Activated naive CD4-positive, alpha-beta T cell treated with anti-CD3 and anti-CD28 coated beads, Interleukin-2, amount 10 ng/mL, durations not matched to agents 7 days and 5 days (primary cell): ENCODE data around the gene LPP.

Experiments
- CTCF ChIA-PET: fragments of 350-600 bp; sonication (Branson Sonifier 250); formaldehyde crosslinking; loops from one replicate; lab custom pipeline; 2021; ENCODE audit warnings: antibody characterized with exemption; lab: Charles Lee
- DNase-seq: peaks from one replicate; pipeline ENCODE4 v3.0.0-alpha.2; 2020
- H3K27ac Mint-ChIP-seq: one replicate; pipeline ENCODE4 v1.8.0; 2021; ENCODE audit warnings: mild to moderate bottlenecking, moderate library complexity, mixed read lengths
- H3K27me3 Mint-ChIP-seq: one replicate; pipeline ENCODE4 v1.8.0; 2021; ENCODE audit warnings: mild to moderate bottlenecking, mixed read lengths
- H3K36me3 Mint-ChIP-seq: one replicate; pipeline ENCODE4 v1.8.0; 2021; ENCODE audit warnings: mixed read lengths
- H3K4me1 Mint-ChIP-seq: one replicate; pipeline ENCODE4 v1.8.0; 2021; ENCODE audit warnings: mixed read lengths
- H3K4me3 Mint-ChIP-seq: one replicate; pipeline ENCODE4 v1.8.0; 2021; ENCODE audit warnings: mild to moderate bottlenecking, moderate library complexity, mixed read lengths
- H3K9me3 Mint-ChIP-seq: one replicate; pipeline ENCODE4 v1.8.0; 2021; ENCODE audit warnings: mixed read lengths

The LPP gene

GRCh38 chr3:188487652-188488051 lies 333.7 kb downstream of the LPP start:
- peaks cover 37% of the 10 kb centered on the region for H3K36me3 Mint-ChIP-seq
- CTCF ChIA-PET: no interaction called here
- H3K4me1 Mint-ChIP-seq: no peaks in the 10 kb centered on the region
- H3K27me3 Mint-ChIP-seq: no peaks in the 10 kb centered on the region
- H3K4me3 Mint-ChIP-seq: no peak overlapping the region
- H3K9me3 Mint-ChIP-seq: no peaks in the 10 kb centered on the region
- H3K27ac Mint-ChIP-seq: no peak overlapping the region
- no peak for DNase-seq

DNA sequence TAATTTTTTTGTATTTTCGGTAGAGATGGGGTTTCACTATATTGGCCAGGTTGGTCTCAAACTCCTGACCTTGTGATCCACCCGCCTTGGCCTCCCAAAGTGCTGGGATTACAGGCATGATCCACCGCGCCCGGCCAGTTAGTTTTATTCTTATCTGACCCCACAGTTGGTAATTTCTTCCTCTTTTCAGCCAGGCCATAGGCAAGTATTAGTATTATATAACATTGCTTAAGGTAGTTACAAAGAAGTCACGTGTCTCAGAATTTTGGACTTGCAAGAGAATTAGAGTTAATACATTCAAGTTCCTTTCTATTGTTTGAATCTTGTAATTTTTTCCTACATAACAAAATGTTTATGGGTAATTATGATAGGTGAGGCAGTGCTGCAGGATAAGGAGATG lies 334.8 kb downstream of the LPP start:
- no peak overlapping the region for H3K4me3 Mint-ChIP-seq
- H3K36me3 Mint-ChIP-seq: peaks cover 38% of the 10 kb centered on the region
- no peaks in the 10 kb centered on the region for H3K9me3 Mint-ChIP-seq
- no peaks in the 10 kb centered on the region for H3K27me3 Mint-ChIP-seq
- H3K27ac Mint-ChIP-seq: no peak overlapping the region
- no peaks in the 10 kb centered on the region for H3K4me1 Mint-ChIP-seq
- CTCF ChIA-PET: no interaction called here
- no peak for DNase-seq

DNA sequence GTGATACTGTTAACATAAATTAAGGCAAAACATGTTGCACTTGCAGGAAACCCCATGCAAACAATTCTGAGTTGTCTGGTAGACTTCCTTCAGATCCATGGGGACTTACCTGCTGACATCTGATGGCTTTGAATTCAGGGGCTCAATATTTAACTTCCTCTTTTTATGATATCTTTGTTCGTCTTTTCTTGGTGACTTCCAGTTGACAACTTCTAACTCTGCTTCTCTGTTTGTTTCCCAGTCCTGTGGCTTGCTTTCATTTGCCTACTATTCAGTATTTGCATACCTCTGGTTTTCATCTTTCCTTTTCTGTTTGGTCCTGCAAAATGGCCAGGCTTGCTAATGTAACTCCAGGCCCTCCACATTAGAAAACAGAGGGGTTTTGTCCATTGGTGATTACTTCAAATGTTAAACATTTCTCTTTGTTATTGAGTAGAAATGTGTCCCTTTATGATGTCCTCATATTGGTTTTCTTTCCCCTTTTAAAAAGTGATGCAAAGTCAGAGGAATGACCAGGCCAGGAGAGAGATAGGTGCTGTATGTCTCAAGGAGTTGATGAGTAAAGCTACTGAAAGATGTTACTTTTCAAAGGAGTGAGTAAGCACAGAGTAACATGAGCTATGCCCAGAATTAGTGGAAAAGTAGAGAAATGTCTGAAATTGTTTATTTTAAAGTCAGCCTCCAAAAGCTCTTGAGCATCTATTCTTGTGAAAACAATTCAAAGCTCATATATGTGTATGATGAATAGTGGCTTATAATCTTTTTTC lies 335.9 kb downstream of the LPP start:
- peaks cover 29% of the 10 kb centered on the region for H3K36me3 Mint-ChIP-seq
- H3K4me3 Mint-ChIP-seq: no peak overlapping the region

DNA sequence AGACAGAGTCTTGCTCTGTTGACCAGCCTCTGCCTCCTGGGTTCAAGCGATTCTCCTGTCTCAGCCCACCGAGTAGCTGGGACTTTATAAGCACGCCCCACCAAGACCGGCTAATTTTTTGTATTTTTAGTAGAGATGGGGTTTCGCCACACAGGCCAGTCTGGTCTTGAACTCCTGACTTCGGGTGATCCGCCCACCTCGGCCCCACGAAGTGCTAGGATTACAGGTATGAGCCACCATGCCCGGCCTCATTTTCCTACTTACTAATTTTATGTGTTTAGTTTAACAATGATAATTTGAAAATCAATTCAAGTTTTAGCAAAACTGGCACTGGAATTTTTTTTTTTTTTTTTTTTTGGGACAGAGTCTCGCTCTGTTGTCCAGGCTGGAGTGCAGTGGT lies 336.5 kb downstream of the LPP start:
- Mint-ChIP-seq H3K4me1 (no peaks in the 10 kb centered on the region), H3K27ac (no peak overlapping the region), H3K4me3 (no peak overlapping the region), H3K36me3 (peaks cover 25% of the 10 kb centered on the region), H3K27me3 (no peaks in the 10 kb centered on the region), H3K9me3 (no peaks in the 10 kb centered on the region)
- DNase-seq: no peak
- CTCF ChIA-PET: interaction anchor here (0.6 kb wide), 1 partner anchor 109 kb away, joined by 3 read pairs; no protein-coding TSS in a partner anchor

More for the DNA sequence above, 335.9 kb downstream of the LPP start:
- Mint-ChIP-seq H3K9me3 (no peaks in the 10 kb centered on the region), H3K27ac (no peak overlapping the region), H3K4me1 (no peaks in the 10 kb centered on the region), H3K27me3 (no peaks in the 10 kb centered on the region)
- CTCF ChIA-PET: interaction anchor here (0.6 kb wide), 1 partner anchor 110 kb away, joined by 3 read pairs; no protein-coding TSS in a partner anchor
- DNase-seq: no peak

GRCh38 chr3:188491276-188491687 lies 337.3 kb downstream of the LPP start:
- no peak for DNase-seq
- Mint-ChIP-seq H3K36me3 (peaks cover 22% of the 10 kb centered on the region), H3K4me3 (no peak overlapping the region), H3K27ac (no peak overlapping the region), H3K4me1 (no peaks in the 10 kb centered on the region), H3K9me3 (no peaks in the 10 kb centered on the region), H3K27me3 (no peaks in the 10 kb centered on the region)
- CTCF ChIA-PET: no interaction called here

- CTCF ChIA-PET: no interaction called here
- Mint-ChIP-seq H3K4me3 (no peak overlapping the region), H3K9me3 (peaks cover 3% of the 10 kb centered on the region), H3K4me1 (no peaks in the 10 kb centered on the region), H3K27ac (no peak overlapping the region), H3K36me3 (peaks cover 10% of the 10 kb centered on the region), H3K27me3 (no peaks in the 10 kb centered on the region)
- DNase-seq: no peak
Observed at GRCh38 chr3:188496390-188496789, 342.4 kb downstream of the LPP start.

GRCh38 chr3:188497021-188497420 lies 343.1 kb downstream of the LPP start:
- DNase-seq: no peak
- Mint-ChIP-seq H3K9me3 (peaks cover 5% of the 10 kb centered on the region), H3K36me3 (peaks cover 9% of the 10 kb centered on the region), H3K4me3 (no peak overlapping the region), H3K27me3 (no peaks in the 10 kb centered on the region), H3K4me1 (no peaks in the 10 kb centered on the region), H3K27ac (no peak overlapping the region)
- CTCF ChIA-PET: no interaction called here

DNA sequence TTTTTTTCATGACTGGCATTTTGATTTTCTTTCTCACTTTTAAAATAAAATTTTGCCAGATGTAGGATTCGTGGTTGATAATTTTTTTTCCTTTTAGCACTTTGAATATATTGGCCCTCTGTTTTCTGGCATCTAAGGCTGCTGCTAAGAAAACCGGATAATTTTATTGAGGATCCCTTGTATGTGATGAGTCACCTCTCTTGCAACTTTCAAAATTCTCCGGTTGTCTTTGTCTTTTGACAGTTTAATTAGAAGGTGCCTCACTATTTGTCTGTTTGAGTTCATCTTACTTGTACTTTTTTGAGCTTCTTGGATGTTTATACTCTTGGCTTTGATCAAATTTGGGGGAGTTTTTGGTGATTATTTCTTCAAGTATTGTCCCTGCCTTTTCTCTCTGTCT lies 349.7 kb downstream of the LPP start:
- H3K36me3 Mint-ChIP-seq: peaks cover 38% of the 10 kb centered on the region
- no peak for DNase-seq
- peaks cover 29% of the 10 kb centered on the region for H3K9me3 Mint-ChIP-seq
- no peaks in the 10 kb centered on the region for H3K27me3 Mint-ChIP-seq
- H3K27ac Mint-ChIP-seq: no peak overlapping the region
- CTCF ChIA-PET: interaction anchor here (0.6 kb wide), 1 partner anchor 69 kb away, joined by 4 read pairs; no protein-coding TSS in a partner anchor
- peaks cover 12% of the 10 kb centered on the region for H3K4me1 Mint-ChIP-seq
- no peak overlapping the region for H3K4me3 Mint-ChIP-seq

DNA sequence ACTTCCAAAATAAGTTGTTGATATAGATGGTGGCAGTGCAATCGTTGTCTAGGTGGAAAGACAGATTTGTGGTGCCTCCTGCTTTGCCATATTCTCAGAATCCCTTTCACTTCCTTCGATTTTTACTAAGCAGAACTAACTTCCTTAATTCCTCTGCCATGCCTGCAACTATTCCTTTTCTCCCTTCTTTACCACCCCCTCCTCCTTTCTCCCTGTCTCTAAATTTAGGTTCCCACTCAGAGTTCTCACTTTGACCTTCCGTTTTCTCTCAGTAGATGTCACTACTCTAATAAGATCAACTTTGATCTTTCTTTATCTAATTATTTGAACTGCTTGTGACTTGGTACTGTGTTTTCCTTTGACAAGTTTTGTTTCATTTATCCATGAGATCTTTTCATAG lies 351.2 kb downstream of the LPP start:
- Mint-ChIP-seq H3K27ac (no peak overlapping the region), H3K4me1 (peaks cover 12% of the 10 kb centered on the region), H3K9me3 (peaks cover 29% of the 10 kb centered on the region), H3K4me3 (no peak overlapping the region), H3K27me3 (no peaks in the 10 kb centered on the region), H3K36me3 (peaks cover 39% of the 10 kb centered on the region)
- no peak for DNase-seq
- CTCF ChIA-PET: no interaction called here

DNA sequence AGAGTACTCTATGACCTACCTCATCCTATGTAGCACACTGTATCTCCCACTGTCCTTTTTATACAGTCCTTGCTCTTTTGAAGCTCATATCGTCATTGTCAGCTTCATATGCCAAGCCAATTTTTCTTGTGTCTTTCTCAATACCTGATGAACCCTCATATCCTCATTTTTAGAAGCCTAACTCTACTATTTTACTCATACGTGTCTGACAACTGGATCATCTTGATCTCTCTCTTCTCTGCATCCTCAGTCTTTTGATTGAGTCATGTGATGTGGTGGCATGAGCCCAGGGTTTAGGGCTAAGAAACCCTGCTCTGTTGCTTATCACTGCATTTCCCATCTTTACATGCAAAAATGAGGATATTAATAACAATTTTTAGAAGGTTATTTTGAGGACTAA lies 352.0 kb downstream of the LPP start:
- H3K9me3 Mint-ChIP-seq: peaks cover 29% of the 10 kb centered on the region
- H3K27ac Mint-ChIP-seq: no peak overlapping the region
- H3K36me3 Mint-ChIP-seq: peaks cover 40% of the 10 kb centered on the region
- no peaks in the 10 kb centered on the region for H3K27me3 Mint-ChIP-seq
- peaks cover 12% of the 10 kb centered on the region for H3K4me1 Mint-ChIP-seq
- H3K4me3 Mint-ChIP-seq: no peak overlapping the region
- CTCF ChIA-PET: no interaction called here
- no peak for DNase-seq

GRCh38 chr3:188506446-188506845 lies 352.5 kb downstream of the LPP start:
- no peak overlapping the region for H3K4me3 Mint-ChIP-seq
- CTCF ChIA-PET: no interaction called here
- peaks cover 38% of the 10 kb centered on the region for H3K36me3 Mint-ChIP-seq

GRCh38 chr3:188507244-188507720 lies 353.3 kb downstream of the LPP start:
- peaks cover 22% of the 10 kb centered on the region for H3K9me3 Mint-ChIP-seq
- H3K36me3 Mint-ChIP-seq: peaks cover 35% of the 10 kb centered on the region
- peaks cover 12% of the 10 kb centered on the region for H3K4me1 Mint-ChIP-seq
- no peak overlapping the region for H3K4me3 Mint-ChIP-seq
- CTCF ChIA-PET: no interaction called here
- H3K27ac Mint-ChIP-seq: peak overlapping the region; percentile 1
- no peaks in the 10 kb centered on the region for H3K27me3 Mint-ChIP-seq
- DNase-seq: no peak

More at GRCh38 chr3:188506446-188506845, 352.5 kb downstream of the LPP start:
- no peaks in the 10 kb centered on the region for H3K27me3 Mint-ChIP-seq
- H3K9me3 Mint-ChIP-seq: peaks cover 26% of the 10 kb centered on the region
- no peak overlapping the region for H3K27ac Mint-ChIP-seq
- H3K4me1 Mint-ChIP-seq: peaks cover 12% of the 10 kb centered on the region
- no peak for DNase-seq

- Mint-ChIP-seq H3K36me3 (peaks cover 32% of the 10 kb centered on the region), H3K4me3 (no peak overlapping the region), H3K27me3 (no peaks in the 10 kb centered on the region), H3K4me1 (peaks cover 12% of the 10 kb centered on the region), H3K27ac (no peak overlapping the region), H3K9me3 (peaks cover 19% of the 10 kb centered on the region)
- CTCF ChIA-PET: no interaction called here
- no peak for DNase-seq
Observed at GRCh38 chr3:188508454-188508853, 354.5 kb downstream of the LPP start.

DNA sequence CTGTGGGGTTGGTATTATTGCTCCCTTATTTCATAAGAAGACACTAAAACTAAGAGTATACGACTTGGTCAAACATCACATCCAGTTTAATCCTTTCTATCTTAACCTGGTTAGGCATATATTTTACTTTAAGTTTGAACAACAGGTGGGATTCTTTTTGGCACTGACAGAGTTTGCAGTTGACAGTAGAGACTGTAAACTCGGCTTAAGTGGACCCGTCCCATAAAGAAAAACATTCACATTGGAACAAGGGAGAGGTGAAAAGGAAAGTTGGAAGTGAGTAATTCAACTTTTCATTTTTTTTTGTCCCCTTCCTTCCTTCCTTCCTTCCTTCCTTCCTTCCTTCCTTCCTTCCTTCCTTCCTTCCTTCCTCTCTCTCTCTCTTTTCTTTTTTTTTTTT lies 355.4 kb downstream of the LPP start:
- Mint-ChIP-seq H3K4me1 (peaks cover 12% of the 10 kb centered on the region), H3K27ac (no peak overlapping the region), H3K9me3 (peaks cover 11% of the 10 kb centered on the region), H3K36me3 (peaks cover 24% of the 10 kb centered on the region), H3K4me3 (no peak overlapping the region), H3K27me3 (no peaks in the 10 kb centered on the region)
- DNase-seq: no peak
- CTCF ChIA-PET: no interaction called here

- H3K27me3 Mint-ChIP-seq: no peaks in the 10 kb centered on the region
- peaks cover 5% of the 10 kb centered on the region for H3K9me3 Mint-ChIP-seq
- H3K36me3 Mint-ChIP-seq: peaks cover 18% of the 10 kb centered on the region
- DNase-seq: no peak
- peaks cover 12% of the 10 kb centered on the region for H3K4me1 Mint-ChIP-seq
- no peak overlapping the region for H3K27ac Mint-ChIP-seq
- CTCF ChIA-PET: no interaction called here
- no peak overlapping the region for H3K4me3 Mint-ChIP-seq
Observed at GRCh38 chr3:188510366-188510765, 356.4 kb downstream of the LPP start.
